Lung (tissue), 12 donors: ENCODE data around the gene PNKD. TPM values are rescaled to one million over a fixed set of nuclear protein-coding genes. Genes with fewer than 3 reads are reported as not detected.

ENCODE experiments used
- ATAC-seq: fragments of 200-7000 bp; cut with Tn5 transposase; one replicate; pipeline ENCODE4 v1.9.1; 2020; ENCODE audit warnings: moderate number of reproducible peaks; ENCODE audit not compliant: insufficient read depth, low FRiP score
- DNase-seq, 3 donors: peaks; one replicate each; pipeline ENCODE4 v3.0.0-alpha.2; 2013 to 2017
- H3K27ac ChIP-seq, 2 donors: one replicate each; pipeline ENCODE4 v1.5.1; 2013; ENCODE audit warnings: mild to moderate bottlenecking in 2 of 2, moderate library complexity in 2 of 2, control low read depth in 1 of 2, inconsistent platforms in 1 of 2, low read depth in 1 of 2, low read length in 1 of 2
- H3K27me3 ChIP-seq, 3 donors: one replicate each; pipeline ENCODE4 v1.5.1; 2013; ENCODE audit warnings: low read length in 2 of 3; ENCODE audit not compliant: control insufficient read depth in 3 of 3, insufficient read depth in 3 of 3
- H3K36me3 ChIP-seq, 4 donors: one replicate each; pipeline ENCODE4 v1.5.1; 2013; ENCODE audit warnings: low read length in 4 of 4, mild to moderate bottlenecking in 1 of 4, moderate library complexity in 1 of 4; ENCODE audit not compliant: control insufficient read depth in 4 of 4, insufficient read depth in 4 of 4
- H3K4me1 ChIP-seq, 5 donors: one replicate each; pipeline ENCODE4 v1.5.1; 2013; ENCODE audit warnings: low read length in 5 of 5, mild to moderate bottlenecking in 2 of 5, moderate library complexity in 1 of 5; ENCODE audit not compliant: control insufficient read depth in 5 of 5, insufficient read depth in 5 of 5
- H3K4me3 ChIP-seq: one replicate; pipeline ENCODE4 v1.5.1; 2013; ENCODE audit warnings: mild to moderate bottlenecking, control low read depth, moderate library complexity
- H3K9ac ChIP-seq, 2 donors: one replicate each; pipeline ENCODE4 v1.5.1; 2013; ENCODE audit warnings: low read length in 2 of 2, control low read depth in 1 of 2; ENCODE audit not compliant: insufficient read depth in 1 of 2
- H3K9me3 ChIP-seq, 4 donors: one replicate each; pipeline ENCODE4 v1.5.1; 2013; ENCODE audit warnings: low read length in 3 of 4, mild to moderate bottlenecking in 1 of 4, moderate library complexity in 1 of 4; ENCODE audit not compliant: control insufficient read depth in 4 of 4, insufficient read depth in 3 of 4
- WGBS, 2 donors: extraction: QIAGEN DNeasy Blood & Tissue Kit; methylation state at CpG; one replicate each; pipeline ENCODE4 v1.1.7; 2013; 5-methylcytosine and 5-hydroxymethylcytosine counted together
- polyA plus RNA-seq, 2 donors: library from polyadenylated mRNA; stranded (reverse); fragments of 200-250 nt; gene quantifications; one replicate each; pipeline ENCODE4 v1.2.1, GENCODE V29; 2013
- total RNA-seq, 2 donors: library from RNA; depleted of rRNA in 1 of 2; stranded (reverse); fragments of >200 nt in 1 of 2; gene quantifications; one replicate each; pipeline ENCODE4 v1.2.1, GENCODE V29; 2014 to 2021
- TF ChIP-seq, protein P1 (sequence below): IDR thresholded peaks from 2 replicates; pipeline ENCODE4 v1.5.1; 2012; ENCODE audit warnings: mild to moderate bottlenecking; ENCODE audit errors: control extremely low read depth, extremely low read depth
- donor health status: control.
- donor health status: control.
- donor health status: Bipolar disorder and iron deficiency.
- donor health status: healthy.
- donor health status: DM: yes; HTN: yes; CAD: no.

Gene PNKD
- total and polyA plus RNA-seq, 4 donors: 83.8 to 137 (median 114) TPM

DNA sequence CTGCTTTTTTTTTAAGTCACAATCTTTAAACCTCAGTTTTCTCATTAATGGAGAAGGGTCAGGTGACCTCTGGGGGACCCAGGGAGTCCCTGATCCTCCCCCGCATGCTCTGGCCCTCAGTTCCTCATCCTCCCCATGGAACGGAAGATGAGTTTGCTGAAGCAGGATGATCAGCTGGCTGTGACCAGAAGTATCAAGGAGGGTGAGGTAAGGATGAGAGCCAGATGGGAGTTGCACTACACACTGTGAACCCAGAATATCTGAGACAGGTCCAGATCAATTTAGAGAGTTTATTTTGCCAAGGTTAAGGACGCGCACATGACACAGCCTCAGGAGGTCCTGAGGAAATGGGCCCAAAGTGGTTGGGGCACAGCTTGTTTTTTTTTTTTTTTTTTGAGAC lies 90.1 kb downstream of the PNKD start:
- H3K9ac ChIP-seq: no peak overlapping the region
- no peak overlapping the region for H3K4me3 ChIP-seq
- ATAC-seq (peak; percentile 39), DNase-seq (no peak)
- H3K9me3 ChIP-seq: no peaks in the 10 kb centered on the region
- TF ChIP-seq, protein P1, sequence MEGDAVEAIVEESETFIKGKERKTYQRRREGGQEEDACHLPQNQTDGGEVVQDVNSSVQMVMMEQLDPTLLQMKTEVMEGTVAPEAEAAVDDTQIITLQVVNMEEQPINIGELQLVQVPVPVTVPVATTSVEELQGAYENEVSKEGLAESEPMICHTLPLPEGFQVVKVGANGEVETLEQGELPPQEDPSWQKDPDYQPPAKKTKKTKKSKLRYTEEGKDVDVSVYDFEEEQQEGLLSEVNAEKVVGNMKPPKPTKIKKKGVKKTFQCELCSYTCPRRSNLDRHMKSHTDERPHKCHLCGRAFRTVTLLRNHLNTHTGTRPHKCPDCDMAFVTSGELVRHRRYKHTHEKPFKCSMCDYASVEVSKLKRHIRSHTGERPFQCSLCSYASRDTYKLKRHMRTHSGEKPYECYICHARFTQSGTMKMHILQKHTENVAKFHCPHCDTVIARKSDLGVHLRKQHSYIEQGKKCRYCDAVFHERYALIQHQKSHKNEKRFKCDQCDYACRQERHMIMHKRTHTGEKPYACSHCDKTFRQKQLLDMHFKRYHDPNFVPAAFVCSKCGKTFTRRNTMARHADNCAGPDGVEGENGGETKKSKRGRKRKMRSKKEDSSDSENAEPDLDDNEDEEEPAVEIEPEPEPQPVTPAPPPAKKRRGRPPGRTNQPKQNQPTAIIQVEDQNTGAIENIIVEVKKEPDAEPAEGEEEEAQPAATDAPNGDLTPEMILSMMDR: no peak
- H3K27me3 ChIP-seq: no peaks in the 10 kb centered on the region
- WGBS, 2 donors: 61 to 85% methylated on average over 4 of the region's 4 CpGs
- peaks cover 0 to 11% (median 0%) of the 10 kb centered on the region in 5 donors for H3K4me1 ChIP-seq
- H3K36me3 ChIP-seq: no peaks in the 10 kb centered on the region
- H3K27ac ChIP-seq: no peak overlapping the region

DNA sequence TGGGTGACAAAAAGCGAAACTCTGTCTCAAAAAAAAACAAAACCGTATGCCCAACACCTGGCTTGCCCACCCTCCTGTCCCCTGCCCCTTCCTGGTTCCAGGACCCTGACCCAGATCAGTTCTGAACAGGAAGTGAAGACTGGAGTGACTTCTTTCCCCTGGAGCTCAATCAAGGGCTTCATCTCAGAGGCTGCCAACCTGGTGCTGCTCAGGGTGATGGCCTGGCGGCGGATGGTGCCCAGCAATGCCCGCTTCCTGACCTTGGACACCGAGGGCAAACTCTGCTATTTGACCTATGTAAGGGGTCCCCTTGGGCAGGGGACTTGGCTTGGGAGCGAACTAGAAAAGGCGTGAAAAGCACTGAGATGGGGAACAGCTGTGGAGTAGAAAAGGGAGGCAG lies 92.3 kb downstream of the PNKD start:
- no peak for ATAC-seq
- H3K9ac ChIP-seq: no peak overlapping the region
- H3K27me3 ChIP-seq: no peaks in the 10 kb centered on the region
- H3K27ac ChIP-seq: no peak overlapping the region
- peaks cover 0 to 5% (median 0%) of the 10 kb centered on the region in 4 donors for H3K9me3 ChIP-seq
- H3K4me3 ChIP-seq: no peak overlapping the region
- TF ChIP-seq, protein P1: no peak
- WGBS, 2 donors: 90 to 93% methylated on average over 8 of the region's 8 CpGs
- peaks cover 0 to 5% (median 0%) of the 10 kb centered on the region in 5 donors for H3K4me1 ChIP-seq
- no peak for DNase-seq
- no peaks in the 10 kb centered on the region for H3K36me3 ChIP-seq

DNA sequence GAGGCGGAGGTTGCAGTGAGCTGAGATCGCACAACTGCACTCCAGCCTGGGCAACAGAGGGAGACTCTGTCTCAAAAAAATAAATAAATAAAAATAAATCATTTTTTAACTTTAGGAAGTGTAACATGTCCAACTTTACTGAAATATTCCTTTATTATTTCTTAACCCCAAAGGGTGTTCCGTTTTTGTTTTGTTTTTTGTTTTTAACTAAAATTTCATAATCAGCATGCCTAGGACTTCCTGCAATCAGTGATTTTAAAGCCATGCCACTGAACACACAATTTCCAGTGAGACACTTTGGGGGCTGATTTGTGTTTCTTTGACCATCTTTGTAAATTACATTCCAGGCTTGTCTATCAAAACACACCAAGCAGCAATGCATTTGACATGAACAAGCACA lies 93.4 kb downstream of the PNKD start:
- Histone ChIP-seq H3K27me3 (no peaks in the 10 kb centered on the region), H3K27ac (no peak overlapping the region), H3K4me1 (peaks cover 0 to 8% (median under 1%) of the 10 kb centered on the region in 5 donors), H3K9ac (no peak overlapping the region), H3K4me3 (no peak overlapping the region), H3K9me3 (peaks cover 0 to 5% (median 0%) of the 10 kb centered on the region in 4 donors), H3K36me3 (no peaks in the 10 kb centered on the region)
- no peak for DNase-seq
- TF ChIP-seq, protein P1: no peak
- no peak for ATAC-seq
- WGBS, 2 donors: 62 to 79% methylated on average over 3 of the region's 3 CpGs

DNA sequence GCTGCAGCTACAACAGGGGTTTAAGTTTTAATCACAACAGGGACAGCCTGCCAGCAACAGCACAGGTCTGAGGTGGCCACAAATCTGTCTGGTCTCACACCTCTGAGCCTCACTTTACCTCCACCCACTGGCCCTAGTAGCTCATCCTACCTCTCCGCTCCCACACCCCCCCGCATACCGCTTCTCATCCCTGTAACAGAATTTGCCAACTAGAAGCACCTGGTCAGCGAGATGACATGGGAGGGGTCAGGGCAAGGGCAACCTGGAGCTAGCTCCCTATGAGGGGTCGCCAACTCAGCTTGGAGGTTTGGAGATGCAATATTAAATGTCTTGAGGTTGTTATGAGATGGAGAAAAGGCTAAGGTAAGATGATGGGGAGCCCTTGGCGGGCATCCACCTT lies 93.9 kb downstream of the PNKD start:
- 80 to 93% methylated on average over 6 of the region's 6 CpGs for WGBS, 2 donors

More for the DNA sequence above, 93.9 kb downstream of the PNKD start:
- Histone ChIP-seq H3K4me1 (peaks cover 0 to 12% (median 4%) of the 10 kb centered on the region in 5 donors), H3K9ac (no peak overlapping the region), H3K27ac (peak overlapping the region in 1 of 2 donors; percentile 66), H3K27me3 (no peaks in the 10 kb centered on the region), H3K4me3 (no peak overlapping the region), H3K9me3 (peaks cover 0 to 5% (median 0%) of the 10 kb centered on the region in 4 donors), H3K36me3 (no peaks in the 10 kb centered on the region)
- TF ChIP-seq, protein P1: no peak
- ATAC-seq (no peak), DNase-seq (no peak)
